Activated CD4-positive, alpha-beta T cell treated with anti-CD3 and anti-CD28 coated beads, Interleukin-2, amount 50 U/mL, for 16 hours (primary cell): ENCODE data around the gene ADM2.
"Not testable (repeated sequence)": the region's sequence is repeated elsewhere in the genome, so short reads cannot be mapped to it uniquely, and the experiment has no call there.

Experiments used
- DNase-seq: peaks from one replicate; pipeline ENCODE4 v3.0.0-alpha.2; 2020

ADM2 gene

GRCh38 chr22:50506611-50507420, 25.5 kb downstream of the ADM2 start:
- DNase-seq = no peak

DNA sequence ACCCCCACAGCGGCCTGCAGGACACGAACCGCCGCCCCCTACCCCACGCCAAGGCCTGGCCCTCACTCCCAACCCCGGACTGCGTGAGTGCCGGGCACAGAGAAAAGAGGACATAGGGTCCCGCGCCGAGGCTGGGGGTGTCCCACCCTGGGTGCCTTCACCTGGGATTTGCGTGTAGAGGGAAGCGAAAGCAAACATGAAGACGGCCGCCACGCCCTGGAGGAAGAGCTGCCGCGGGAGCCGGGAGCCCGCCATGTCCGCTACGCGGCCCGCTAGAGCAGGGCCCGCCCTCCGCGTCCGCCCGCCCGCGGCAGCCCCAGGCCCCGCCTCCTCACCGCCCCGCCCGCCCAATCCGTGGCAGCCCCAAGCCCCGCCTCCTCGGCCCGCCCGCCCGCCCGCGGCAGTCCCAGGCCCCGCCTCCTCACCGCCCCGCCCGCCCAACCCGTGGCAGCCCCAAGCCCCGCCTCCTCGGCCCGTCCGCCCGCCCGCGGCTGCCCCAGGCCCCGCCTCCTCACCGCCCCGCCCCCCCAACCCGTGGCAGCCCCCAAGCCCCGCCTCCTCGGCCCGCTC, 26.2 kb downstream of the ADM2 start, which contains the start of gene LMF2:
TSS of gene LMF2 (minus strand) at position 282 of the 570 bp plus-strand sequence. CDS start at position 255, 27 bp downstream.
- peak; percentile 94 for DNase-seq

GRCh38 chr22:50507991-50508884, 26.9 kb downstream of the ADM2 start, which contains the start of gene NCAPH2:
Gene NCAPH2 (plus strand): TSS chr22:50508224. CDS start chr22:50508338, 114 bp downstream.
- peak; percentile 98 for DNase-seq

- DNase-seq = no peak
These were observed 27.6 kb downstream of the ADM2 start for GRCh38 chr22:50508897-50509296.

DNA sequence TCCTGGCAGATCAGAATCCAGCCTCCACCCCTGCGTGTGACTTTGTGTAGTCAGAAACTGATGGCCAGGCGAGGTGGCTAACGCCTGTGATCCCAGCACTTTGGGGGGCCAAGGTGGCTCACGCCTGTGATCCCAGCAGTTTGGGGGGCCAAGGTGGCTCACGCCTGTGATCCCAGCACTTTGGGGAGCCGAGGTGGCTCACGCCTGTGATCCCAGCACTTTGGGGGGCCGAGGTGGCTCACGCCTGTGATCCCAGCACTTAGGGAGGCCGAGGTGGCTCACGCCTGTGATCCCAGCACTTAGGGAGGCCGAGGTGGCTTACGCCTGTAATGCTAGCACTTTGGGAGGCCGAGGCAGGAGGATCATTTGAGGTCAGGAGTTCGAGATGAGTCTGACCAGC, 31.8 kb downstream of the ADM2 start:
- DNase-seq = no peak

- no peak for DNase-seq
These were observed 34.7 kb downstream of the ADM2 start for GRCh38 chr22:50516068-50516467.

GRCh38 chr22:50516891-50517290, 35.5 kb downstream of the ADM2 start:
- no peak for DNase-seq

GRCh38 chr22:50517495-50518260, 36.3 kb downstream of the ADM2 start:
- no peak for DNase-seq

DNA sequence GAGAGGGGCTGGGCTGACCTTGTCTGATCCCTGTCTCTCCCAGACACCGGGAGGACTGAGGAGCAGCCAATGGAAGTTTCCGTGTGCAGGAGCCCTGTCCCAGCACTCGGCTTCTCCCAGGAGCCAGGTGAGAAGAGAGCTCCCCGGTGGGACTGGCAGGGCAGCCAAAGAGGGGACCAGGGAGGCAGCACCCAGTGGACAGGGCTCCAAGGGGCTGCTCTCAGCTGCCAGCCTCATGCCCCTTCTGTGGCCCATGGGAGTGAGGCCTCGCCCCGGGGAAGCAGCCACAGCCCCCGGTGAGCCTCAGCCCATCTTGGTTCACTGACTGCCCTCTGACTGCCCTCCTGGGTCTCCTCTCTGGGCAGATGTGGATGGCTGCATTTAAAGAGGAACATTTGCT, 37.3 kb downstream of the ADM2 start:
- no peak for DNase-seq

GRCh38 chr22:50519151-50519550, 37.8 kb downstream of the ADM2 start:
- DNase-seq = no peak

- DNase-seq = not testable (repeated sequence)
These were observed 38.8 kb downstream of the ADM2 start for GRCh38 chr22:50520184-50520583.

GRCh38 chr22:50520826-50521453, 39.6 kb downstream of the ADM2 start:
- DNase-seq = no peak

DNA sequence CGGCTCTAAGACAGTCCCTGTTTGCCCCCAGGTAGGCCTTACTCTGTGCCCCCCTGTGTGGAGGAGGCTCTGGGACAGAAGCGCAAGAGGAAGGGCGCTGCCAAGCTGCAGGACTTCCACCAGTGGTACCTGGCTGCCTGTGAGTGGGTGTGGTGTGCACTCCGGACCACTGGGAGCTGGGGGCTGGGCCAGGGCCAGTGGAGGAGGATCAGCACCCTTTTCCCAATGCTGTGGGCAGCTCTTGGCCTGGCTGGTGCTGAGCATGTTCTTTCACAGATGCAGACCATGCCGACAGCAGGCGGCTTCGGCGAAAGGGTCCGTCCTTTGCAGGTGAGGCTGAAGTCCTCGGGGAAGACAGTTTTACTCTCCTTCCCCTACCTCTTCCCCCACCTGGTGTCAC, 40.4 kb downstream of the ADM2 start:
- DNase-seq = no peak

DNA sequence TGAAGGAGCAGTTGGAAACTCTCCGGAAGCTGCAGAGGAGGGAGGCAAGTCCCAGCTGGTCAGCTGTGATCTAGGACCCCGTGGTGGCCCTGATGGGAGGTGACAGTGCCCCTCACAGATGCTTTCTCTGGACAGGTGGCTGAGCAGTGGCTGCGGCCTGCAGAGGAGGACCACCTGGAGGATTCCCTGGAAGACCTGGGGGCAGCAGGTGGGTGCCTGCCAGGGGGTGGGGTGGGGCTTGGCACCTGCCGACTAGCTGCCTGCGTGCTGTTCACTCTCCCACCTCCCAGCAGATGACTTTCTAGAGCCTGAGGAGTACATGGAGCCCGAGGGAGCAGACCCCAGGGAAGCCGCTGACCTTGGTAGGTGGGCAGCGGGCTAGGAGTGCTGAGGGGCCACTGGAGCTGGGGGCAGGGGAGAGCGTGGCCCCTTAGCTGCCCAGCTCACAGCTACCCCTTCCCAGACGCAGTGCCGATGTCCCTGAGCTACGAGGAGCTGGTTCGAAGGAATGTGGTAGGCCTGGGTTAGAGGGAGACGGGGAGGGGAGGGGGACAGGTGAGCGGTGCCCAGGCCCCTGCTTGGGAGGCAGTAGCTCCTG, 41.0 kb downstream of the ADM2 start:
- no peak for DNase-seq

DNA sequence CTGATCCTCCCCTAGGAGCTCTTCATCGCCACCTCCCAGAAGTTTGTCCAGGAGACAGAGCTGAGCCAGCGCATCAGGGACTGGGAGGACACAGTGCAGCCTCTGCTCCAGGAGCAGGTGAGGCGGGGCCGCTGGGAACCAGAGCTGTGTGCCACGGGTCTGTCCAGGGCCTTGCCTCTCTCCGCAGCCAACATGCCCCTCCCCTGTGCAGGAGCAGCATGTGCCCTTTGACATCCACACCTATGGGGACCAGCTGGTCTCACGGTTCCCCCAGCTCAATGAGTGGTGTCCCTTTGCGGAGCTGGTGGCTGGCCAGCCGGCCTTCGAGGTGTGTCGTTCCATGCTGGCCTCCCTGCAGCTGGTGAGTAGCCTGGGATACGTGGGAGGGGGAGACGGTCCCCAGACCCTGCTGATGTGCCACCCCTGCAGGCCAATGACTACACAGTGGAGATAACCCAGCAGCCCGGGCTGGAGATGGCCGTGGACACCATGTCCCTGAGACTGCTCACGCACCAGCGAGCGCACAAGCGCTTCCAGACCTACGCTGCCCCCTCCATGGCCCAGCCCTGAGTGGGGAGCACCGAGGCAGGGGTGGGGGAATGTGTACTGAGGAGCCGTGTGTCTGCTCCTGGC, 41.6 kb downstream of the ADM2 start:
- DNase-seq = no peak

GRCh38 chr22:50523458-50523805, 42.1 kb downstream of the ADM2 start:
- DNase-seq = no peak

GRCh38 chr22:50523806-50524675, 42.7 kb downstream of the ADM2 start:
- no peak for DNase-seq

- peak; percentile 33 for DNase-seq
These were observed 43.3 kb downstream of the ADM2 start for GRCh38 chr22:50524676-50525103.

DNA sequence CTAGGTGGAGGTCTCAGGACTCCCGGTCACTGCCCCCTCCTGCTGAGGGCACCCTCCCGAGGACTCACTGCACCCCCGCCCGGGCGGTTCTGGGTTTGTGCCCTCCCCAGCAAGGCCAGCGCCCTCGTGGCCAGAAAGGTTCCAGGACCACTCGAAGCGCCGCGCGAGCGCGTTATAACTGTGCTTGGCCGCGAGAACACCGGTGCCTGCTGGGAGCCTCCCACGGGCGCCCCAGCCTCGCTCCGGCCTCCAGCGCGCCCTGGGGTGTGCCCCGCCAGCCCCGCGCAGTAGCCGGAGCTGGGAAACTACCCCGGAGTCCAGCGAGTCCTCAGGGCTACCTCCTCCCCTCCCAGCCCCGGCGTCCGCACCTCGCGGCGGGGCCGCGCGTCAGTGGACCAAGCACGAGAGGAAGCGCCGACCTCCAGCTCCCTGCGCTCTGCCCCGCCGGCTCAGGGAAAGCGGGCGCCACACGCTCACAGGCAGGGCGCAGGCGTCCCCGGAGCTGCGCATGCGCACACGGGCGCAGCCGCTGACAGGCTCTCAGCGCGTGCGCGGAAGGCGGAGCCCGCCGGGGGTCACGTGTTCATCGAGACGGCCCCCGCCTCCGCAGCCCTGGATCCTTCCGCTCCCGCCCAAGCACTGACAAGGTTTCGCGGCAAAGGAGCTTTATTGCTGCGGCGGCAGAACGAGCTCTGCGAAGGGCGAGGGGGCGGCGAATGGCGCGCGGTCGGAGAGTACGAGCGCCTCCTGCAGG, 43.9 kb downstream of the ADM2 start, which contains the start of gene SCO2:
TSS of gene SCO2 (minus strand) at position 495 of the 754 bp plus-strand sequence. CDS start 1,187 bp downstream, outside the sequence.
- DNase-seq = peak; percentile 98

- no peak for DNase-seq
These were observed 44.4 kb downstream of the ADM2 start for GRCh38 chr22:50525858-50526107.
